Thoracic aorta (tissue), 2 donors: ENCODE data around the gene P2RX1. TPM values are rescaled to one million over a fixed set of nuclear protein-coding genes. Genes with fewer than 3 reads are reported as not detected.
A peak's percentile ranks its signal among the peaks of the same experiment; 100 is the strongest.

ENCODE experiments used
- ATAC-seq: fragments of 150-250 bp; one replicate; pipeline ENCODE4 v1.8.0; 2017; ENCODE audit warnings: low read depth; ENCODE audit not compliant: insufficient number of reproducible peaks, low FRiP score
- DNase-seq: peaks from one replicate; pipeline ENCODE4 v3.0.0-alpha.2; 2020; ENCODE audit warnings: low spot score
- H3K27ac ChIP-seq, 2 donors: fragments of 200-600 bp; sonication (generic); 1 replicate in 1 of 2; 2 replicates in 1 of 2; pipeline ENCODE4 v1.5.1; 2016; ENCODE audit warnings: mild to moderate bottlenecking in 2 of 2, moderate library complexity in 2 of 2
- H3K27me3 ChIP-seq: fragments of 200-600 bp; sonication (generic); replicated peaks from 2 replicates; pipeline ENCODE4 v1.6.0; 2016; ENCODE audit warnings: mild to moderate bottlenecking; ENCODE audit not compliant: insufficient read depth
- H3K36me3 ChIP-seq: fragments of 200-600 bp; sonication (generic); one replicate; pipeline ENCODE4 v1.5.1; 2016
- H3K4me1 ChIP-seq, 2 donors: fragments of 200-600 bp; sonication (generic); 1 replicate in 1 of 2; 2 replicates in 1 of 2; pipeline versions ENCODE4 v1.5.1 to v1.6.0; 2016; ENCODE audit warnings: low read depth in 2 of 2, mild to moderate bottlenecking in 1 of 2; ENCODE audit not compliant: control insufficient read depth in 1 of 2
- H3K4me3 ChIP-seq: fragments of 200-600 bp; sonication (generic); 2 replicates; pipeline ENCODE4 v1.5.1; 2016; ENCODE audit warnings: mild to moderate bottlenecking
- H3K9me3 ChIP-seq: fragments of 200-600 bp; sonication (generic); 2 replicates; pipeline ENCODE4 v1.5.1; 2016
- CTCF ChIP-seq: fragments of 200-600 bp; sonication (generic); IDR thresholded peaks from one replicate; pipeline ENCODE4 v1.5.1; 2019; ENCODE audit warnings: antibody characterized with exemption
- total RNA-seq, 2 donors: library from RNA; depleted of rRNA; stranded (reverse); fragments of >200 nt; gene quantifications; one replicate each; pipeline versions ENCODE4 v1.1.0 to v1.2.3, GENCODE V29; 2016

The P2RX1 gene
- total RNA-seq, 2 donors from 2014 or later, result 0.63 to 7.3 TPM

DNA sequence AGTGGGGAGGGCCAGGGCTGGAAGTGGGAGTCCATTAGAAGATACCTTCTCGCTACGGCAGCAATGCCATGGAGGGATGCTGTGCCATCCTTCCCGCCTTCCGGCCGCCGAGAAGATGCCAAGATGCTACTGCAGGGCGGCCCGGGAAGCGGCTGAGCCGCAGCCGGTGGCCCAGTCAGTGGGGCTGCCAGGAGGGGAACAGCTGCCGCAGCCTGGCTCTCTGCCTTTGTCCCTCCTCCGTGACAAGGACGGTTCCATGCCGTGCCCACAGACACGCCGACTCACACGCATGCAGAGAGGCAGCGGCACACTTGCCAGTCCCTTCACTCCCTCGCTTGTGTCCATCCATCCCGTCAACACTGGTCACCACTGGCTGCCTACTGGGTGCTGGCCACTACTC lies 50.0 kb downstream of the P2RX1 start:
- Histone ChIP-seq H3K4me3 (no peak overlapping the region), H3K9me3 (no peaks in the 10 kb centered on the region), H3K27ac (no peak overlapping the region), H3K36me3 (no peaks in the 10 kb centered on the region), H3K4me1 (peaks cover 5 to 14% of the 10 kb centered on the region in 2 donors), H3K27me3 (no peaks in the 10 kb centered on the region)
- TF ChIP-seq CTCF, result no peak
- DNase-seq, result no peak
- no peak for ATAC-seq

- peak overlapping the region; percentile 36 to 68 for H3K27ac ChIP-seq
- H3K9me3 ChIP-seq, result no peaks in the 10 kb centered on the region
- no peak for TF ChIP-seq CTCF
- DNase-seq (no peak), ATAC-seq (no peak)
- H3K36me3 ChIP-seq, result peaks cover 2% of the 10 kb centered on the region
- H3K27me3 ChIP-seq, result no peaks in the 10 kb centered on the region
- peaks cover 5 to 14% of the 10 kb centered on the region in 2 donors for H3K4me1 ChIP-seq
- no peak overlapping the region for H3K4me3 ChIP-seq
Measured at GRCh38 chr17:3865176-3865575, 51.1 kb downstream of the P2RX1 start.

DNA sequence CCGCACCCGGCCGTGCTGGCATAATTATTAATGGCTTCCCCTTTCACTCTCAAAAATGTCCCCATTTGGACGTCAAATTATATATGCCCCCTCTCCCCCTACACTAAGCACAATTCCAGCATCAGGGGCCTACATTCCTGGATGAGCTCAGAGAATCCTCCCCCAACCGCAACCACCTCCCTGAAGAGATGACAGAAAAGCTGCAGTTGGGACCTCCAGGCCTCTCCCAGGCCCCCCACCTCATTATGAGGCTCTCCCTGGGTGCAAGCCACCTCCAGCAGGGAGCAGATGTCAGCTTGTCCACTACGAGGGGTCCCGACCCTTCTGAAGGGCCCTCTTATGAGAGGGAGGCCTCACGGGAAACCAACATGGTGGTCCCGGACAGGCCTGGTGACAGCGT lies 51.7 kb downstream of the P2RX1 start:
- ATAC-seq, result no peak
- Histone ChIP-seq H3K4me3 (no peak overlapping the region), H3K27ac (peak overlapping the region; percentile 36 to 68), H3K4me1 (peaks cover 5 to 14% of the 10 kb centered on the region in 2 donors), H3K9me3 (no peaks in the 10 kb centered on the region), H3K36me3 (peaks cover 2% of the 10 kb centered on the region), H3K27me3 (no peaks in the 10 kb centered on the region)
- no peak for DNase-seq
- no peak for TF ChIP-seq CTCF

- TF ChIP-seq CTCF, result no peak
- Histone ChIP-seq H3K27ac (no peak overlapping the region), H3K4me1 (peaks cover 5 to 14% of the 10 kb centered on the region in 2 donors), H3K9me3 (no peaks in the 10 kb centered on the region), H3K36me3 (peaks cover 2% of the 10 kb centered on the region), H3K27me3 (no peaks in the 10 kb centered on the region), H3K4me3 (no peak overlapping the region)
- ATAC-seq, result no peak
- no peak for DNase-seq
Measured at GRCh38 chr17:3861761-3862681, 54.2 kb downstream of the P2RX1 start.

DNA sequence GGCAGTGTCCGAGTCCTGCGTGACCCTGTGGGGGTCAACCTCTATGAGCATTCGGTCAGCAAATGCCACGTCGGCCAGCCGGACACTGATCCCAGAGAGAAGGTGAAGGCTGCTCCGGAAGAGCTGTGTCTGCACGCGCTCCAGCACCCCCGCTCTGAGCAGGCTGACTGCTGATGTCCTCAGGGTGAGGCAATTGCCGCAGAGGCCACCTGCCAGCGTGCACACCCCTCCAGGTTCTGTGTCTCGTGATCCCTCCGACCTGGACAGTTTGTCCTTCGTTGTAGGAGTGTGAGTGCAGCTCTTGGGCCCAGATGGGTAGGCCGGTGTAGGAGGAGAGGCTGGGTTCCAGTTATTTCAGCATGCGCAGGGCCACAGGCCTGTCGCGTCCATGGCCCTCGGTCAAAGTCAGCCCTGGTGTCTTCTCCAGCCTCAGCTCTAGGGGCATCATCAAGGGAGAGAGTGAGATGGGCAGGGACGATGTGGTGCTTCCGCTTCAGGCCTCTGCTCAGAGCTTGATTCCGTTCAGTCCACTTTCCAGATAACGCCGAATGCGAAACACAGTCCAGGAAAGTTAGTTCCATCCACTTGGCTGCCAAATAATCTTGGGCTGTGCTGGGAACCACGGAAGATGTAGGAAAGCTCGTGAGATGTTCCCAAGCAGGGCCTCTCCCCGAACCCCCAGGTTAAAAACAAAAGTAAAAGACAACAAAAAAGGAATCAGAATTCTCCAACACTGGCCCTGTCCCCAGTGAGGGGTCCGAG lies 55.1 kb downstream of the P2RX1 start:
- H3K36me3 ChIP-seq, result peaks cover 2% of the 10 kb centered on the region
- H3K4me3 ChIP-seq, result no peak overlapping the region
- DNase-seq, result no peak
- no peaks in the 10 kb centered on the region for H3K9me3 ChIP-seq
- no peaks in the 10 kb centered on the region for H3K27me3 ChIP-seq
- H3K4me1 ChIP-seq, result peaks cover 5 to 14% of the 10 kb centered on the region in 2 donors
- ATAC-seq, result no peak
- no peak overlapping the region for H3K27ac ChIP-seq
- TF ChIP-seq CTCF, result no peak
